AG09309 (cell line): ENCODE data around the gene MEGF11.

Experiments used
- DNase-seq: peaks from one replicate; pipeline ENCODE4 v3.0.0-alpha.2; 2010; ENCODE audit warnings: low read depth
- H3K4me3 ChIP-seq: 2 replicates; pipeline ENCODE4 v1.5.1; 2011; ENCODE audit warnings: mild to moderate bottlenecking, low read depth, low read length, moderate library complexity; ENCODE audit not compliant: control insufficient read depth
- CTCF ChIP-seq: IDR thresholded peaks from 2 replicates; pipeline ENCODE4 v1.5.1; 2011; ENCODE audit warnings: mild to moderate bottlenecking, low read depth, low read length, inconsistent platforms; ENCODE audit not compliant: insufficient read depth, control insufficient read depth; ENCODE audit errors: missing control alignments

Gene MEGF11

GRCh38 chr15:66050264-66050663 lies 203.3 kb downstream of the MEGF11 start:
- no peak for TF ChIP-seq CTCF
- no peak overlapping the region for H3K4me3 ChIP-seq
- DNase-seq = no peak

GRCh38 chr15:66049353-66049752 lies 204.2 kb downstream of the MEGF11 start:
- no peak overlapping the region for H3K4me3 ChIP-seq
- TF ChIP-seq CTCF = no peak
- no peak for DNase-seq

GRCh38 chr15:66047321-66048024 lies 206.1 kb downstream of the MEGF11 start:
- no peak overlapping the region for H3K4me3 ChIP-seq
- no peak for TF ChIP-seq CTCF
- DNase-seq = no peak

GRCh38 chr15:66046751-66047150 lies 206.8 kb downstream of the MEGF11 start:
- TF ChIP-seq CTCF = no peak
- H3K4me3 ChIP-seq = no peak overlapping the region
- no peak for DNase-seq

GRCh38 chr15:66046326-66046725 lies 207.2 kb downstream of the MEGF11 start:
- DNase-seq = no peak
- no peak overlapping the region for H3K4me3 ChIP-seq
- no peak for TF ChIP-seq CTCF

GRCh38 chr15:66045542-66045941 lies 208.0 kb downstream of the MEGF11 start:
- H3K4me3 ChIP-seq = no peak overlapping the region
- TF ChIP-seq CTCF = no peak
- DNase-seq = no peak
